ENCODE results near the gene HIP1R. TPM values are rescaled to one million over a fixed set of nuclear protein-coding genes. Genes with fewer than 3 reads are reported as not detected.
"Not testable (repeated sequence)": the region's sequence is repeated elsewhere in the genome, so short reads cannot be mapped to it uniquely, and the experiment has no call there.

The HIP1R gene
- total RNA-seq, 1 donor from 2014 or later = 35.2 TPM

GRCh38 chr12:122889761-122890520 lies 54.7 kb downstream of the HIP1R start:
- no peak for ATAC-seq
- DNase-seq (ENCODE audit: low spot score) = peak; percentile 41

GRCh38 chr12:122891661-122892525 lies 56.6 kb downstream of the HIP1R start:
- ATAC-seq = no peak
- peak; percentile 31 for DNase-seq (ENCODE audit: low spot score)

- DNase-seq (ENCODE audit: low spot score) = peak; percentile 42
- ATAC-seq = not testable (repeated sequence)
Measured at GRCh38 chr12:122892724-122893123, 57.5 kb downstream of the HIP1R start.

GRCh38 chr12:122893208-122894153 lies 58.2 kb downstream of the HIP1R start:
- peak; percentile 34 for ATAC-seq

GRCh38 chr12:122894193-122895121 lies 59.2 kb downstream of the HIP1R start:
- peak; percentile 45 for DNase-seq (ENCODE audit: low spot score)
- ATAC-seq = no peak

More at GRCh38 chr12:122893208-122894153, 58.2 kb downstream of the HIP1R start:
- DNase-seq (ENCODE audit: low spot score) = peak; percentile 69

- ATAC-seq (peak; percentile 7), DNase-seq (ENCODE audit: low spot score) (peak; percentile 43)
Measured at GRCh38 chr12:122895320-122895703, 60.1 kb downstream of the HIP1R start.

GRCh38 chr12:122895704-122896636 lies 60.7 kb downstream of the HIP1R start, which contains the start of gene VPS37B:
TSS of gene VPS37B (minus strand) at chr12:122896124. CDS start at chr12:122896062, 62 bp downstream.
- peak; percentile 79 for DNase-seq (ENCODE audit: low spot score)
- ATAC-seq = peak; percentile 82

- no peak for ATAC-seq
- no peak for DNase-seq (ENCODE audit: low spot score)
Measured at GRCh38 chr12:122896662-122897061, 61.4 kb downstream of the HIP1R start.

GRCh38 chr12:122899887-122900286 lies 64.6 kb downstream of the HIP1R start:
- DNase-seq (ENCODE audit: low spot score) (no peak), ATAC-seq (no peak)

GRCh38 chr12:122902854-122903692 lies 67.8 kb downstream of the HIP1R start:
- ATAC-seq (peak; percentile 31), DNase-seq (ENCODE audit: low spot score) (no peak)

GRCh38 chr12:122903693-122904034 lies 68.4 kb downstream of the HIP1R start:
- DNase-seq (ENCODE audit: low spot score) (no peak), ATAC-seq (no peak)

GRCh38 chr12:122905258-122905657 lies 70.0 kb downstream of the HIP1R start:
- not testable (repeated sequence) for DNase-seq (ENCODE audit: low spot score); ATAC-seq

- ATAC-seq = no peak
- DNase-seq (ENCODE audit: low spot score) = no peak
Measured at GRCh38 chr12:122908915-122909314, 73.7 kb downstream of the HIP1R start.

- ATAC-seq = no peak
- DNase-seq (ENCODE audit: low spot score) = no peak
Measured at GRCh38 chr12:122909442-122910288, 74.4 kb downstream of the HIP1R start.

Data from left lobe of liver (tissue), 2 donors.